ENCODE data around the gene ZNF726. TPM values are rescaled to one million over a fixed set of nuclear protein-coding genes. Genes with fewer than 3 reads are reported as not detected.

ZNF726 gene
- total and polyA plus RNA-seq, 2 experiments from 2014 or later = 0.48 to 0.66 TPM

DNA sequence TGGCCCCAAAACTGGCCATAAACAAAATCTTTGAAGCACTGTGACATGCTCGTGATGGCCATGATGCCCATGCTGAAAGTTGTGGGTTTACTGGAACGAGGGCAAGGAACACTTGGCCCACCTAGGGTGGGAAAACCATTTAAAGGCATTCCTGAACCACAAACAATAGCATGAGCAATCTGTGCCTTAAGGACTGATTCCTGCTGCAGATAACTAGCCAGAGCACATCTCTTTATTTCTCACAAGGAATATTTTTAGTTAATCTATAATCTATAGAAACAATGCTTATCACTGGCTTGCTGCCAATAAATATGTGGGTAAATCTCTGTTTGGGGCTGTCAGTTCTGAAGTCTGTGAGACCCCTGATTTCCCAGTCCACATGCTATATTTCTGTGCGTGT is 10.3 kb upstream of the ZNF726 start:
- Histone ChIP-seq H3K27ac (ENCODE audit: low read depth) (no peak overlapping the region), H3K4me3 (no peak overlapping the region), H4K20me1 (replicated peaks; ENCODE audit: insufficient read depth) (no peaks in the 10 kb centered on the region), H3F3A (replicated peaks; ENCODE audit: low read depth) (no peaks in the 10 kb centered on the region), H3K79me2 (replicated peaks; ENCODE audit: insufficient read depth) (no peaks in the 10 kb centered on the region), H3K4me1 (ENCODE audit: insufficient read depth) (no peaks in the 10 kb centered on the region), H3K36me3 (ENCODE audit: insufficient read depth) (peaks cover 3% of the 10 kb centered on the region; the same call in 1 of the 2 replicates), H3K4me2 (no peak overlapping the region), H3K27me3 (ENCODE audit: insufficient read depth) (no peaks in the 10 kb centered on the region), H3K9me2 (ENCODE audit: insufficient read depth) (no peaks in the 10 kb centered on the region), H2AFZ (no peak overlapping the region)
- no peak for TF ChIP-seq STAT1 (IDR thresholded peaks at IDR 0.05; ENCODE audit: unreplicated experiment)
- TF ChIP-seq, protein P1, sequence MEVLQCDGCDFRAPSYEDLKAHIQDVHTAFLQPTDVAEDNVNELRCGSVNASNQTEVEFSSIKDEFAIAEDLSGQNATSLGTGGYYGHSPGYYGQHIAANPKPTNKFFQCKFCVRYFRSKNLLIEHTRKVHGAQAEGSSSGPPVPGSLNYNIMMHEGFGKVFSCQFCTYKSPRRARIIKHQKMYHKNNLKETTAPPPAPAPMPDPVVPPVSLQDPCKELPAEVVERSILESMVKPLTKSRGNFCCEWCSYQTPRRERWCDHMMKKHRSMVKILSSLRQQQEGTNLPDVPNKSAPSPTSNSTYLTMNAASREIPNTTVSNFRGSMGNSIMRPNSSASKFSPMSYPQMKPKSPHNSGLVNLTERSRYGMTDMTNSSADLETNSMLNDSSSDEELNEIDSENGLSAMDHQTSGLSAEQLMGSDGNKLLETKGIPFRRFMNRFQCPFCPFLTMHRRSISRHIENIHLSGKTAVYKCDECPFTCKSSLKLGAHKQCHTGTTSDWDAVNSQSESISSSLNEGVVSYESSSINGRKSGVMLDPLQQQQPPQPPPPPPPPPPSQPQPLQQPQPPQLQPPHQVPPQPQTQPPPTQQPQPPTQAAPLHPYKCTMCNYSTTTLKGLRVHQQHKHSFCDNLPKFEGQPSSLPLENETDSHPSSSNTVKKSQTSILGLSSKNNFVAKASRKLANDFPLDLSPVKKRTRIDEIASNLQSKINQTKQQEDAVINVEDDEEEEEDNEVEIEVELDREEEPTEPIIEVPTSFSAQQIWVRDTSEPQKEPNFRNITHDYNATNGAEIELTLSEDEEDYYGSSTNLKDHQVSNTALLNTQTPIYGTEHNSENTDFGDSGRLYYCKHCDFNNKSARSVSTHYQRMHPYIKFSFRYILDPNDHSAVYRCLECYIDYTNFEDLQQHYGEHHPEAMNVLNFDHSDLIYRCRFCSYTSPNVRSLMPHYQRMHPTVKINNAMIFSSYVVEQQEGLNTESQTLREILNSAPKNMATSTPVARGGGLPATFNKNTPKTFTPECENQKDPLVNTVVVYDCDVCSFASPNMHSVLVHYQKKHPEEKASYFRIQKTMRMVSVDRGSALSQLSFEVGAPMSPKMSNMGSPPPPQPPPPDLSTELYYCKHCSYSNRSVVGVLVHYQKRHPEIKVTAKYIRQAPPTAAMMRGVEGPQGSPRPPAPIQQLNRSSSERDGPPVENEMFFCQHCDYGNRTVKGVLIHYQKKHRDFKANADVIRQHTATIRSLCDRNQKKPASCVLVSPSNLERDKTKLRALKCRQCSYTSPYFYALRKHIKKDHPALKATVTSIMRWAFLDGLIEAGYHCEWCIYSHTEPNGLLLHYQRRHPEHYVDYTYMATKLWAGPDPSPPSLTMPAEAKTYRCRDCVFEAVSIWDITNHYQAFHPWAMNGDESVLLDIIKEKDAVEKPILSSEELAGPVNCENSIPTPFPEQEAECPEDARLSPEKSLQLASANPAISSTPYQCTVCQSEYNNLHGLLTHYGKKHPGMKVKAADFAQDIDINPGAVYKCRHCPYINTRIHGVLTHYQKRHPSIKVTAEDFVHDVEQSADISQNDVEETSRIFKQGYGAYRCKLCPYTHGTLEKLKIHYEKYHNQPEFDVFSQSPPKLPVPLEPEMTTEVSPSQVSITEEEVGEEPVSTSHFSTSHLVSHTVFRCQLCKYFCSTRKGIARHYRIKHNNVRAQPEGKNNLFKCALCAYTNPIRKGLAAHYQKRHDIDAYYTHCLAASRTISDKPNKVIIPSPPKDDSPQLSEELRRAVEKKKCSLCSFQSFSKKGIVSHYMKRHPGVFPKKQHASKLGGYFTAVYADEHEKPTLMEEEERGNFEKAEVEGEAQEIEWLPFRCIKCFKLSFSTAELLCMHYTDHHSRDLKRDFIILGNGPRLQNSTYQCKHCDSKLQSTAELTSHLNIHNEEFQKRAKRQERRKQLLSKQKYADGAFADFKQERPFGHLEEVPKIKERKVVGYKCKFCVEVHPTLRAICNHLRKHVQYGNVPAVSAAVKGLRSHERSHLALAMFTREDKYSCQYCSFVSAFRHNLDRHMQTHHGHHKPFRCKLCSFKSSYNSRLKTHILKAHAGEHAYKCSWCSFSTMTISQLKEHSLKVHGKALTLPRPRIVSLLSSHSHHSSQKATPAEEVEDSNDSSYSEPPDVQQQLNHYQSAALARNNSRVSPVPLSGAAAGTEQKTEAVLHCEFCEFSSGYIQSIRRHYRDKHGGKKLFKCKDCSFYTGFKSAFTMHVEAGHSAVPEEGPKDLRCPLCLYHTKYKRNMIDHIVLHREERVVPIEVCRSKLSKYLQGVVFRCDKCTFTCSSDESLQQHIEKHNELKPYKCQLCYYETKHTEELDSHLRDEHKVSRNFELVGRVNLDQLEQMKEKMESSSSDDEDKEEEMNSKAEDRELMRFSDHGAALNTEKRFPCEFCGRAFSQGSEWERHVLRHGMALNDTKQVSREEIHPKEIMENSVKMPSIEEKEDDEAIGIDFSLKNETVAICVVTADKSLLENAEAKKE (CRISPR knock-in tag; IDR thresholded peaks at IDR 0.05) = no peak
- TF ChIP-seq CREB1 (CRISPR knock-in tag; IDR thresholded peaks at IDR 0.05; ENCODE audit: low read depth) = no peak
- no peak for TF ChIP-seq ZNF114 (CRISPR knock-in tag; IDR thresholded peaks at IDR 0.05)
- no peak for TF ChIP-seq POLR2AphosphoS5 (IDR thresholded peaks at IDR 0.05; ENCODE audit: low read depth)
- TF ChIP-seq, protein P2, sequence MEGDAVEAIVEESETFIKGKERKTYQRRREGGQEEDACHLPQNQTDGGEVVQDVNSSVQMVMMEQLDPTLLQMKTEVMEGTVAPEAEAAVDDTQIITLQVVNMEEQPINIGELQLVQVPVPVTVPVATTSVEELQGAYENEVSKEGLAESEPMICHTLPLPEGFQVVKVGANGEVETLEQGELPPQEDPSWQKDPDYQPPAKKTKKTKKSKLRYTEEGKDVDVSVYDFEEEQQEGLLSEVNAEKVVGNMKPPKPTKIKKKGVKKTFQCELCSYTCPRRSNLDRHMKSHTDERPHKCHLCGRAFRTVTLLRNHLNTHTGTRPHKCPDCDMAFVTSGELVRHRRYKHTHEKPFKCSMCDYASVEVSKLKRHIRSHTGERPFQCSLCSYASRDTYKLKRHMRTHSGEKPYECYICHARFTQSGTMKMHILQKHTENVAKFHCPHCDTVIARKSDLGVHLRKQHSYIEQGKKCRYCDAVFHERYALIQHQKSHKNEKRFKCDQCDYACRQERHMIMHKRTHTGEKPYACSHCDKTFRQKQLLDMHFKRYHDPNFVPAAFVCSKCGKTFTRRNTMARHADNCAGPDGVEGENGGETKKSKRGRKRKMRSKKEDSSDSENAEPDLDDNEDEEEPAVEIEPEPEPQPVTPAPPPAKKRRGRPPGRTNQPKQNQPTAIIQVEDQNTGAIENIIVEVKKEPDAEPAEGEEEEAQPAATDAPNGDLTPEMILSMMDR (conservative IDR thresholded peaks at IDR 0.05; ENCODE audit: low read depth in 2 of 2) = no peak
- no peak for TF ChIP-seq JUNB (IDR thresholded peaks at IDR 0.05; ENCODE audit: unreplicated experiment)
- no peak for TF ChIP-seq EZH2phosphoT487 (IDR thresholded peaks at IDR 0.05; ENCODE audit: unreplicated experiment)
- no peak for TF ChIP-seq NANOG (IDR thresholded peaks at IDR 0.05; ENCODE audit: borderline replicate concordance)
- TF ChIP-seq, protein P3, sequence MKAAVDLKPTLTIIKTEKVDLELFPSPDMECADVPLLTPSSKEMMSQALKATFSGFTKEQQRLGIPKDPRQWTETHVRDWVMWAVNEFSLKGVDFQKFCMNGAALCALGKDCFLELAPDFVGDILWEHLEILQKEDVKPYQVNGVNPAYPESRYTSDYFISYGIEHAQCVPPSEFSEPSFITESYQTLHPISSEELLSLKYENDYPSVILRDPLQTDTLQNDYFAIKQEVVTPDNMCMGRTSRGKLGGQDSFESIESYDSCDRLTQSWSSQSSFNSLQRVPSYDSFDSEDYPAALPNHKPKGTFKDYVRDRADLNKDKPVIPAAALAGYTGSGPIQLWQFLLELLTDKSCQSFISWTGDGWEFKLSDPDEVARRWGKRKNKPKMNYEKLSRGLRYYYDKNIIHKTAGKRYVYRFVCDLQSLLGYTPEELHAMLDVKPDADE (IDR thresholded peaks at IDR 0.05) = no peak
- no peak for TF ChIP-seq EZH2 (IDR thresholded peaks at IDR 0.05; ENCODE audit: low read depth, unreplicated experiment)
- no peak overlapping the region for H3K27ac Mint-ChIP-seq
- ATAC-seq (no peak), DNase-seq (ENCODE audit: low spot score) (peak; percentile 3)
- H3K9me3 Mint-ChIP-seq = peaks cover 94% of the 10 kb centered on the region
- no peaks in the 10 kb centered on the region for H3K4me1 Mint-ChIP-seq
- no peak overlapping the region for H3K4me3 Mint-ChIP-seq
- H3K27me3 Mint-ChIP-seq (ENCODE audit: insufficient read depth, low read depth, poor library complexity) = peaks cover 1% of the 10 kb centered on the region
- peaks cover 28% of the 10 kb centered on the region for H3K36me3 Mint-ChIP-seq (ENCODE audit: low read depth)

Data from GM23338 (cell line).